Measurements from ENCODE around the gene HPDL.

Gene HPDL

GRCh38 chr1:45303520-45304310 lies 23.0 kb upstream of the HPDL start:
- H3K9ac ChIP-seq (ENCODE audit: low read length), result peak overlapping the region; percentile 94
- no peaks in the 10 kb centered on the region for H3K9me3 ChIP-seq (ENCODE audit: control insufficient read depth, low read length)
- peak overlapping the region; percentile 90 for H3K4me3 ChIP-seq (ENCODE audit: low read length)
- DNase-seq (ENCODE audit: low read depth), result peak; percentile 99
- no peaks in the 10 kb centered on the region for H3K36me3 ChIP-seq (ENCODE audit: control insufficient read depth, insufficient read depth, low read length, severe bottlenecking)
- H3K27me3 ChIP-seq (replicated peaks; ENCODE audit: control insufficient read depth, insufficient read depth, low read length), result no peaks in the 10 kb centered on the region
- peaks cover 8% of the 10 kb centered on the region for H3K4me1 ChIP-seq (ENCODE audit: control insufficient read depth, insufficient read depth, low read length)

GRCh38 chr1:45304311-45305081 lies 22.2 kb upstream of the HPDL start:
- no peaks in the 10 kb centered on the region for H3K36me3 ChIP-seq (ENCODE audit: control insufficient read depth, insufficient read depth, low read length, severe bottlenecking)
- no peaks in the 10 kb centered on the region for H3K27me3 ChIP-seq (replicated peaks; ENCODE audit: control insufficient read depth, insufficient read depth, low read length)
- H3K9ac ChIP-seq (ENCODE audit: low read length), result peak overlapping the region; percentile 92
- H3K4me1 ChIP-seq (ENCODE audit: control insufficient read depth, insufficient read depth, low read length), result peaks cover 8% of the 10 kb centered on the region
- DNase-seq (ENCODE audit: low read depth), result no peak
- no peaks in the 10 kb centered on the region for H3K9me3 ChIP-seq (ENCODE audit: control insufficient read depth, low read length)
- peak overlapping the region; percentile 90 for H3K4me3 ChIP-seq (ENCODE audit: low read length)

GRCh38 chr1:45305231-45305630 lies 21.5 kb upstream of the HPDL start:
- Histone ChIP-seq H3K9me3 (ENCODE audit: control insufficient read depth, low read length) (no peaks in the 10 kb centered on the region), H3K36me3 (ENCODE audit: control insufficient read depth, insufficient read depth, low read length, severe bottlenecking) (no peaks in the 10 kb centered on the region), H3K4me3 (ENCODE audit: low read length) (no peak overlapping the region), H3K27me3 (replicated peaks; ENCODE audit: control insufficient read depth, insufficient read depth, low read length) (no peaks in the 10 kb centered on the region), H3K9ac (ENCODE audit: low read length) (no peak overlapping the region), H3K4me1 (ENCODE audit: control insufficient read depth, insufficient read depth, low read length) (peaks cover 8% of the 10 kb centered on the region)
- no peak for DNase-seq (ENCODE audit: low read depth)

GRCh38 chr1:45306319-45306718 lies 20.4 kb upstream of the HPDL start:
- no peak overlapping the region for H3K9ac ChIP-seq (ENCODE audit: low read length)
- no peaks in the 10 kb centered on the region for H3K27me3 ChIP-seq (replicated peaks; ENCODE audit: control insufficient read depth, insufficient read depth, low read length)
- H3K4me3 ChIP-seq (ENCODE audit: low read length), result no peak overlapping the region
- no peak for DNase-seq (ENCODE audit: low read depth)
- H3K36me3 ChIP-seq (ENCODE audit: control insufficient read depth, insufficient read depth, low read length, severe bottlenecking), result no peaks in the 10 kb centered on the region
- no peaks in the 10 kb centered on the region for H3K9me3 ChIP-seq (ENCODE audit: control insufficient read depth, low read length)
- peaks cover 8% of the 10 kb centered on the region for H3K4me1 ChIP-seq (ENCODE audit: control insufficient read depth, insufficient read depth, low read length)

DNA sequence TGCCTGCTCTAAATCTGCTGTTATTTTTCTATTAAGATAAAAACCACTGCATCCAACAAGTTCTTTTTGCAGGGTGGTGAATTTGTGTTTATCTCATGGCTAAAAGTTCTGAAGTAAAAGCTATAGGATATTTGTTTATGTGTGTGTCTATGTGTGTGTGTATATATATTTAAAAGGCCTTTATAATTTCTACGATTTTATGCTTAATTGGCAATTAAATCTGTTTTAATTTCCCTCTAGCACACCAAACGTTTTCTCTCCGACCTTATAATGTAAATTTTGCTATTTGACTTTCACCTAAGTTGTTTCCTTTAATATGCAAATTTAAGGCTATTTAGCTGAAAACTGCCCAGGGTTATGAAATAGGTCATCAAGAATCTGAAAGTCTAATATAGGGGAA lies 19.8 kb upstream of the HPDL start:
- no peak for DNase-seq (ENCODE audit: low read depth)
- H3K9me3 ChIP-seq (ENCODE audit: control insufficient read depth, low read length), result no peaks in the 10 kb centered on the region
- H3K9ac ChIP-seq (ENCODE audit: low read length), result no peak overlapping the region
- H3K4me1 ChIP-seq (ENCODE audit: control insufficient read depth, insufficient read depth, low read length), result peaks cover 8% of the 10 kb centered on the region
- H3K36me3 ChIP-seq (ENCODE audit: control insufficient read depth, insufficient read depth, low read length, severe bottlenecking), result no peaks in the 10 kb centered on the region
- no peaks in the 10 kb centered on the region for H3K27me3 ChIP-seq (replicated peaks; ENCODE audit: control insufficient read depth, insufficient read depth, low read length)
- no peak overlapping the region for H3K4me3 ChIP-seq (ENCODE audit: low read length)

- no peaks in the 10 kb centered on the region for H3K9me3 ChIP-seq (ENCODE audit: control insufficient read depth, low read length)
- H3K9ac ChIP-seq (ENCODE audit: low read length), result no peak overlapping the region
- DNase-seq (ENCODE audit: low read depth), result no peak
Observed at GRCh38 chr1:45314266-45314665, 12.4 kb upstream of the HPDL start.

GRCh38 chr1:45317166-45317565 lies 9.5 kb upstream of the HPDL start:
- Histone ChIP-seq H3K27me3 (replicated peaks; ENCODE audit: control insufficient read depth, insufficient read depth, low read length) (no peaks in the 10 kb centered on the region), H3K36me3 (ENCODE audit: control insufficient read depth, insufficient read depth, low read length, severe bottlenecking) (no peaks in the 10 kb centered on the region), H3K4me1 (ENCODE audit: control insufficient read depth, insufficient read depth, low read length) (no peaks in the 10 kb centered on the region), H3K4me3 (ENCODE audit: low read length) (no peak overlapping the region), H3K9ac (ENCODE audit: low read length) (no peak overlapping the region), H3K9me3 (ENCODE audit: control insufficient read depth, low read length) (no peaks in the 10 kb centered on the region)
- no peak for DNase-seq (ENCODE audit: low read depth)

More at GRCh38 chr1:45314266-45314665, 12.4 kb upstream of the HPDL start:
- Histone ChIP-seq H3K27me3 (replicated peaks; ENCODE audit: control insufficient read depth, insufficient read depth, low read length) (no peaks in the 10 kb centered on the region), H3K4me1 (ENCODE audit: control insufficient read depth, insufficient read depth, low read length) (no peaks in the 10 kb centered on the region), H3K4me3 (ENCODE audit: low read length) (no peak overlapping the region), H3K36me3 (ENCODE audit: control insufficient read depth, insufficient read depth, low read length, severe bottlenecking) (no peaks in the 10 kb centered on the region)

DNA sequence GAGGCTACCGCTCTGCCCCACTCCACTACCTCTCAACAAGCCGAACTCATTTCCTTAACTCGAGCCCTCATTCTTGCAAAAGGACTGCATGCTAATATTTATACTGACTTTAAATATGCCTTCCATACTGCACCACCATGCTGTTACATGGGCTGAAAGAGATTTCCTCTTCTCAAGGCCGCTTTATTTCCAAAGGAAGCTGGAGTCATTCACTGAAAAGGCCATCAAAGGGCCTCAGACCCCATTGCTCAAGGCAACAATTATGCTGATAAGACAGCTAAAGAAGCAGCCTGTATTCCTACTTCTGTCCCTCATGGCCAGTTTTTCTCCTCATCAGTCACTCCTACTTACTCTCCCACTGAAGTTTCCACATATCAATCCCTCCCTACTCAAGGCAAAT lies 6.9 kb upstream of the HPDL start:
- no peak overlapping the region for H3K4me3 ChIP-seq (ENCODE audit: low read length)
- no peak for DNase-seq (ENCODE audit: low read depth)
- no peaks in the 10 kb centered on the region for H3K36me3 ChIP-seq (ENCODE audit: control insufficient read depth, insufficient read depth, low read length, severe bottlenecking)
- no peak overlapping the region for H3K9ac ChIP-seq (ENCODE audit: low read length)
- H3K27me3 ChIP-seq (replicated peaks; ENCODE audit: control insufficient read depth, insufficient read depth, low read length), result no peaks in the 10 kb centered on the region
- H3K4me1 ChIP-seq (ENCODE audit: control insufficient read depth, insufficient read depth, low read length), result no peaks in the 10 kb centered on the region
- H3K9me3 ChIP-seq (ENCODE audit: control insufficient read depth, low read length), result no peaks in the 10 kb centered on the region

DNA sequence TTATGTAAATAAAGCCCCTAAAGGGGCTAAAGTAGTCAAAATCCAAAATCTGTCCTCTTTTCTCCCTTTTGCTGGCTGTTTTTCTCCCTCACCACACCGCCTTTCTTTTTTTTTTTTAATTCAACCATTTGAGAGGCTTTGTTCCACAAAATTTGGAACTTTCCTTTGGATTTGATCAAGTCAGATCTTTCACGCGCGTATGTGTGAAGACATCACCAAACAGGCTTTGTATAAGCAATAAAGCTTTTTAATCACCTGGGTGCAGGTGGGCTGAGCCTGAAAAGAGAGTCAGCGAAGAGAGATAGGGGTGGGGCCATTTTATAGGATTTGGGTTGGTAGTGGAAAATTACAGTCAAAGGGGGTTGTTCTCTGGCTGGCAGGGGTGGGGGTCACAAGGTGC lies 5.3 kb upstream of the HPDL start:
- no peaks in the 10 kb centered on the region for H3K9me3 ChIP-seq (ENCODE audit: control insufficient read depth, low read length)
- H3K4me3 ChIP-seq (ENCODE audit: low read length), result no peak overlapping the region
- H3K9ac ChIP-seq (ENCODE audit: low read length), result no peak overlapping the region
- no peaks in the 10 kb centered on the region for H3K27me3 ChIP-seq (replicated peaks; ENCODE audit: control insufficient read depth, insufficient read depth, low read length)
- H3K4me1 ChIP-seq (ENCODE audit: control insufficient read depth, insufficient read depth, low read length), result peaks cover 11% of the 10 kb centered on the region
- no peaks in the 10 kb centered on the region for H3K36me3 ChIP-seq (ENCODE audit: control insufficient read depth, insufficient read depth, low read length, severe bottlenecking)
- DNase-seq (ENCODE audit: low read depth), result no peak

DNA sequence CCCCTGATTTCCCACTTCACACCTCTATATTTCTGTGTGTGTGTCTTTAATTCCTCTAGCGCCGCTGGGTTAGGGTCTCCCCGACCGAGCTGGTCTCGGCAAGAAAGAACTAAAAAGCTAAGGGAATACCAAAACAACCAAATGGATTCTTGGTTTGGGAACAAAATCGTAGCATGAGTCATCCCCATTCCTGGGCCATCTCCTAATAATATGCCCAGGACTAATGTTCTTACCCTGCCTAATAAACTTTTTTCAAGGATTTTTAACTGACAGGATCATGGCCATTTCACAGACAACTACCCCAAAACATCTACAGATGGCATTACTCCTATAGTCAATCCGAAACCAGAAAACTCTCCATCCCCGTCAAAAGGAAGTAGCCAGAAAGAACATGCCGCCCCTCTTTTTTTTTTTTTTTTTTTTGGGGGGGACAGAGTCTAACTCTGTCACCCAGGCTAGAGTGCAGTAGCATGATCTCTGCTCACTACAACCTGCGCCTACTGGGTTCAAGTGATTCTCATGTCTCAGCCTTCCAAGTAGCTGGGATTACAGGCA lies 4.1 kb upstream of the HPDL start:
- Histone ChIP-seq H3K27me3 (replicated peaks; ENCODE audit: control insufficient read depth, insufficient read depth, low read length) (no peaks in the 10 kb centered on the region), H3K9ac (ENCODE audit: low read length) (no peak overlapping the region), H3K4me1 (ENCODE audit: control insufficient read depth, insufficient read depth, low read length) (peaks cover 18% of the 10 kb centered on the region), H3K4me3 (ENCODE audit: low read length) (no peak overlapping the region), H3K36me3 (ENCODE audit: control insufficient read depth, insufficient read depth, low read length, severe bottlenecking) (no peaks in the 10 kb centered on the region), H3K9me3 (ENCODE audit: control insufficient read depth, low read length) (no peaks in the 10 kb centered on the region)
- no peak for DNase-seq (ENCODE audit: low read depth)

GRCh38 chr1:45325851-45326506 lies 716 bp upstream of the HPDL start:
- no peak for DNase-seq (ENCODE audit: low read depth)

More at GRCh38 chr1:45325851-45326506, 716 bp upstream of the HPDL start:
- H3K9ac ChIP-seq (ENCODE audit: low read length), result peak overlapping the region; percentile 69
- no peaks in the 10 kb centered on the region for H3K9me3 ChIP-seq (ENCODE audit: control insufficient read depth, low read length)
- peaks cover under 1% of the 10 kb centered on the region for H3K36me3 ChIP-seq (ENCODE audit: control insufficient read depth, insufficient read depth, low read length, severe bottlenecking)
- peaks cover 18% of the 10 kb centered on the region for H3K4me1 ChIP-seq (ENCODE audit: control insufficient read depth, insufficient read depth, low read length)
- H3K27me3 ChIP-seq (replicated peaks; ENCODE audit: control insufficient read depth, insufficient read depth, low read length), result no peaks in the 10 kb centered on the region
- peak overlapping the region; percentile 84 for H3K4me3 ChIP-seq (ENCODE audit: low read length)

Data from adipocyte (in vitro differentiated cells).